Pancreas (tissue), 10 donors: ENCODE data around the gene SAMD11. TPM values are rescaled to one million over a fixed set of nuclear protein-coding genes. Genes with fewer than 3 reads are reported as not detected.

Experiments used
- ATAC-seq, 4 donors: fragments of 200-7000 bp; cut with Tn5 transposase; one replicate each; pipeline versions ENCODE4 v1.8.0 to v1.9.1; 2020; ENCODE audit warnings: mild to moderate bottlenecking in 4 of 4, moderate library complexity in 4 of 4
- DNase-seq, 6 donors: peaks; one replicate each; pipeline ENCODE4 v3.0.0-alpha.2; 2020
- FAIRE-seq: peaks from 2 replicates; lab custom pipeline; 2012; peaks lifted over from hg19 to GRCh38; lab: Jason Lieb, UNC
- H3K27ac ChIP-seq, 4 donors: fragments of 200-600 bp; sonication (generic); 1 replicate in 3 of 4; 2 replicates in 1 of 4; pipeline versions ENCODE4 v1.5.0 to v1.8.0; 2020
- H3K27me3 ChIP-seq, 4 donors: fragments of 200-600 bp; one replicate each; pipeline ENCODE4 v1.8.0; 2021
- H3K36me3 ChIP-seq, 3 donors: fragments of 200-600 bp; sonication (generic) in 1 of 3; one replicate each; pipeline versions ENCODE4 v1.5.0 to v1.8.0; 2020 to 2021
- H3K4me1 ChIP-seq, 3 donors: fragments of 200-600 bp; one replicate each; pipeline ENCODE4 v1.8.0; 2021
- H3K4me3 ChIP-seq, 4 donors: fragments of 200-600 bp; sonication (generic) in 2 of 4; one replicate each; pipeline versions ENCODE4 v1.5.0 to v1.8.0; 2020 to 2021
- H3K9me3 ChIP-seq, 4 donors: fragments of 200-600 bp; one replicate each; pipeline ENCODE4 v1.8.0; 2021
- CTCF ChIP-seq, 4 donors: fragments of 200-600 bp; sonication (generic) in 3 of 4; IDR thresholded peaks; one replicate each; pipeline versions ENCODE4 v1.5.0 to v1.8.0; 2021; ENCODE audit warnings: antibody characterized with exemption in 4 of 4
- WGBS, 2 donors: extraction: QIAGEN DNeasy Blood & Tissue Kit; methylation state at CpG; one replicate each; pipeline ENCODE4 v1.1.7; 2013; 5-methylcytosine and 5-hydroxymethylcytosine counted together
- intact Hi-C, 3 donors: fragments of 100-400 bp; cut with DNase I; formaldehyde crosslinking; loops; one replicate each; pipeline versions ENCODE4 v1.11.1 to v1.14.2; 2022
- polyA plus RNA-seq, 2 donors: library from polyadenylated mRNA; stranded (reverse); fragments of 200-250 nt; gene quantifications; one replicate each; pipeline ENCODE4 v1.2.3, GENCODE V29; 2013
- total RNA-seq, 6 donors: library from RNA; stranded (reverse); fragmentation: NEBNext Ultra II Directional in 4 of 6; extraction: Animal tissue kit (Norgen Biotek cat#: 25700) in 4 of 6; gene quantifications; one replicate each; pipeline versions ENCODE4 v1.2.1 to v1.2.4, GENCODE V29; 2021 to 2023
- donor health status: healthy with polysubstance abuse.
- donor health status: DM: no; HTN: no; CAD: no; lungs with moderate emphysema.
- donor health status: DM: no; HTN: no; CAD: no.
- donor health status: control.
- donor health status: control.
- donor health status: Bipolar disorder and iron deficiency.
- donor health status: DM: yes; HTN: yes; CAD: no.
- donor health status: DM: no; HTN: no; CAD: no.
- donor health status: DM: no; HTN: no; CAD: no.
- donor health status: DM: yes; HTN: yes; CAD: no.

Gene SAMD11
- total and polyA plus RNA-seq, 8 donors, result 0.19 to 23.7 (median 3.5) TPM

- no peak for ATAC-seq
- intact Hi-C loops, result no loop called here
- DNase-seq, result no peak
- Histone ChIP-seq H3K4me3 (no peak overlapping the region), H3K27ac (no peak overlapping the region), H3K27me3 (peaks cover 0 to 8% (median 1%) of the 10 kb centered on the region in 4 donors), H3K4me1 (peaks cover 0 to 7% (median 0%) of the 10 kb centered on the region in 3 donors), H3K9me3 (no peaks in the 10 kb centered on the region), H3K36me3 (no peaks in the 10 kb centered on the region)
- WGBS, 2 donors, result 16 to 33% methylated on average over 8 to 10 of the region's 10 CpGs
- no peak for FAIRE-seq
- no peak for TF ChIP-seq CTCF (IDR thresholded peaks at IDR 0.05)
Observed at GRCh38 chr1:933603-933940, 9.8 kb downstream of the SAMD11 start.

- no peak for FAIRE-seq
- no peak for TF ChIP-seq CTCF (IDR thresholded peaks at IDR 0.05)
- no peak for DNase-seq
- Histone ChIP-seq H3K4me3 (no peak overlapping the region), H3K4me1 (peaks cover 0 to 12% (median 0%) of the 10 kb centered on the region in 3 donors), H3K9me3 (no peaks in the 10 kb centered on the region), H3K36me3 (no peaks in the 10 kb centered on the region), H3K27me3 (peaks cover 0 to 9% (median 2%) of the 10 kb centered on the region in 4 donors), H3K27ac (no peak overlapping the region)
- 7 to 9% methylated on average over 36 to 37 of the region's 37 CpGs for WGBS, 2 donors
- no peak for ATAC-seq
- intact Hi-C loops, result no loop called here
Observed at GRCh38 chr1:934991-935750, 11.4 kb downstream of the SAMD11 start.

- Histone ChIP-seq H3K9me3 (no peaks in the 10 kb centered on the region), H3K27ac (no peak overlapping the region), H3K4me1 (peaks cover 3 to 17% (median 4%) of the 10 kb centered on the region in 3 donors), H3K4me3 (no peak overlapping the region), H3K27me3 (peaks cover 0 to 9% (median 2%) of the 10 kb centered on the region in 4 donors), H3K36me3 (no peaks in the 10 kb centered on the region)
- TF ChIP-seq CTCF (IDR thresholded peaks at IDR 0.05), result no peak
- WGBS, 2 donors, result 4 to 7% methylated on average over 28 to 30 of the region's 30 CpGs
- FAIRE-seq, result no peak
- peak in 2 of 6 donors; percentile 63 to 76 for DNase-seq
- no peak for ATAC-seq
- intact Hi-C loops, result no loop called here
Observed at GRCh38 chr1:935751-936231, 12.1 kb downstream of the SAMD11 start.

GRCh38 chr1:936348-937264 lies 12.9 kb downstream of the SAMD11 start:
- no peak for TF ChIP-seq CTCF (IDR thresholded peaks at IDR 0.05)
- H3K9me3 ChIP-seq, result no peaks in the 10 kb centered on the region
- DNase-seq, result no peak
- ATAC-seq, result no peak
- FAIRE-seq, result no peak
- no peak overlapping the region for H3K27ac ChIP-seq
- peaks cover 0 to 14% (median 5%) of the 10 kb centered on the region in 4 donors for H3K27me3 ChIP-seq
- intact Hi-C loops, result no loop called here
- no peak overlapping the region for H3K4me3 ChIP-seq
- H3K36me3 ChIP-seq, result no peaks in the 10 kb centered on the region
- peaks cover 8 to 23% (median 11%) of the 10 kb centered on the region in 3 donors for H3K4me1 ChIP-seq
- WGBS, 2 donors, result 38 to 47% methylated on average over 38 to 45 of the region's 45 CpGs
